ENCODE measurements around the gene HCRT.

HCRT gene

DNA sequence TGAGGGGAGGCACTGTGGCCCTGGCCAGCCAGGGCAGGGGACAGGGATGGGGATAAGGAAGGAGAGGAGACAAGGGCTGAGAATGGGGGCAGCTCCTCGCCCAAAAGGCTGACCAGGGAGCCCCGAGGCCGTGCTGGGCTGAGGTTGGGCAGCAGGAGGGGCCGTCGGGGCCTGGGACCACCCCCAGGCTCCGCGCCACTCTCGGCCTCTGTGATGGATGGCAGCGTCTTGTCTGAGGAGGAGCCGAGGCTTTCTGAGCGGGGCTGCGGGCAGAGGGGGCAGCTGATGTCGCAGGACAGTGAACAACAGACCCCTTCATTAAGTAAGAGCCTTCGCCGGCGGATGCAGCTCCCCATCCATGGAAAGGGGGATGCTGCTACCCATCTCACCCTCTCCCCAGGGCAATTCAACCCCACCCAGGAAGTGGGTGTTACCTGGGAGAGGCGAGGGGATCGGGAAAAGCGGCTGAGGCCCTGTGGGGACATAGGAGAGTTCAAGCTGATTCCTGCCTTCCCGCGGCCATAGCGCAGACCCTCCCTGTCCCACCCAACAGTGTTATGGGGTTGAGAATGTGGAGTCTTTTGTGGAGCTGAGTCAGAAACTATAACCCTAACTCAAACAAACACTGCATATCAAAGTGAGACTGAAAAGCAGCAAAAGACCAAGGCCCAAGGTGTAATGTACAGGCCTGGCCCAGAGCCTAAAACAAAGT lies 21.4 kb downstream of the HCRT start:
- TF ChIP-seq NFIC (IDR thresholded peaks at IDR 0.05): no peak
- TF ChIP-seq CEBPB (IDR thresholded peaks at IDR 0.05): no peak
- no peak for TF ChIP-seq EGR1 (IDR thresholded peaks at IDR 0.05)
- TF ChIP-seq, protein P1, sequence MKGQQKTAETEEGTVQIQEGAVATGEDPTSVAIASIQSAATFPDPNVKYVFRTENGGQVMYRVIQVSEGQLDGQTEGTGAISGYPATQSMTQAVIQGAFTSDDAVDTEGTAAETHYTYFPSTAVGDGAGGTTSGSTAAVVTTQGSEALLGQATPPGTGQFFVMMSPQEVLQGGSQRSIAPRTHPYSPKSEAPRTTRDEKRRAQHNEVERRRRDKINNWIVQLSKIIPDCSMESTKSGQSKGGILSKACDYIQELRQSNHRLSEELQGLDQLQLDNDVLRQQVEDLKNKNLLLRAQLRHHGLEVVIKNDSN (IDR thresholded peaks at IDR 0.05): no peak
- TF ChIP-seq TAF1 (IDR thresholded peaks at IDR 0.05; ENCODE audit: low read depth): no peak
- TF ChIP-seq YY1 (IDR thresholded peaks at IDR 0.05; ENCODE audit: low read depth): no peak
- no peak for TF ChIP-seq EP300 (IDR thresholded peaks at IDR 0.05; ENCODE audit: borderline replicate concordance)
- no peak for TF ChIP-seq TEAD4 (IDR thresholded peaks at IDR 0.05)
- no peak for TF ChIP-seq TCF12 (IDR thresholded peaks at IDR 0.05; ENCODE audit: low read depth)
- TF ChIP-seq ZBTB7A (IDR thresholded peaks at IDR 0.05; ENCODE audit: low read depth): no peak
- no peak for TF ChIP-seq FOXM1 (IDR thresholded peaks at IDR 0.05; ENCODE audit: borderline replicate concordance, low read depth)
- TF ChIP-seq, protein P2, sequence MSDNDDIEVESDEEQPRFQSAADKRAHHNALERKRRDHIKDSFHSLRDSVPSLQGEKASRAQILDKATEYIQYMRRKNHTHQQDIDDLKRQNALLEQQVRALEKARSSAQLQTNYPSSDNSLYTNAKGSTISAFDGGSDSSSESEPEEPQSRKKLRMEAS (IDR thresholded peaks at IDR 0.05): no peak
- TF ChIP-seq, protein P3, sequence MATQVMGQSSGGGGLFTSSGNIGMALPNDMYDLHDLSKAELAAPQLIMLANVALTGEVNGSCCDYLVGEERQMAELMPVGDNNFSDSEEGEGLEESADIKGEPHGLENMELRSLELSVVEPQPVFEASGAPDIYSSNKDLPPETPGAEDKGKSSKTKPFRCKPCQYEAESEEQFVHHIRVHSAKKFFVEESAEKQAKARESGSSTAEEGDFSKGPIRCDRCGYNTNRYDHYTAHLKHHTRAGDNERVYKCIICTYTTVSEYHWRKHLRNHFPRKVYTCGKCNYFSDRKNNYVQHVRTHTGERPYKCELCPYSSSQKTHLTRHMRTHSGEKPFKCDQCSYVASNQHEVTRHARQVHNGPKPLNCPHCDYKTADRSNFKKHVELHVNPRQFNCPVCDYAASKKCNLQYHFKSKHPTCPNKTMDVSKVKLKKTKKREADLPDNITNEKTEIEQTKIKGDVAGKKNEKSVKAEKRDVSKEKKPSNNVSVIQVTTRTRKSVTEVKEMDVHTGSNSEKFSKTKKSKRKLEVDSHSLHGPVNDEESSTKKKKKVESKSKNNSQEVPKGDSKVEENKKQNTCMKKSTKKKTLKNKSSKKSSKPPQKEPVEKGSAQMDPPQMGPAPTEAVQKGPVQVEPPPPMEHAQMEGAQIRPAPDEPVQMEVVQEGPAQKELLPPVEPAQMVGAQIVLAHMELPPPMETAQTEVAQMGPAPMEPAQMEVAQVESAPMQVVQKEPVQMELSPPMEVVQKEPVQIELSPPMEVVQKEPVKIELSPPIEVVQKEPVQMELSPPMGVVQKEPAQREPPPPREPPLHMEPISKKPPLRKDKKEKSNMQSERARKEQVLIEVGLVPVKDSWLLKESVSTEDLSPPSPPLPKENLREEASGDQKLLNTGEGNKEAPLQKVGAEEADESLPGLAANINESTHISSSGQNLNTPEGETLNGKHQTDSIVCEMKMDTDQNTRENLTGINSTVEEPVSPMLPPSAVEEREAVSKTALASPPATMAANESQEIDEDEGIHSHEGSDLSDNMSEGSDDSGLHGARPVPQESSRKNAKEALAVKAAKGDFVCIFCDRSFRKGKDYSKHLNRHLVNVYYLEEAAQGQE (IDR thresholded peaks at IDR 0.05; ENCODE audit: low read depth): no peak
- TF ChIP-seq RAD21 (IDR thresholded peaks at IDR 0.05; ENCODE audit: low read depth): no peak
- TF ChIP-seq CREB1 (IDR thresholded peaks at IDR 0.05; ENCODE audit: low read depth): no peak

DNA sequence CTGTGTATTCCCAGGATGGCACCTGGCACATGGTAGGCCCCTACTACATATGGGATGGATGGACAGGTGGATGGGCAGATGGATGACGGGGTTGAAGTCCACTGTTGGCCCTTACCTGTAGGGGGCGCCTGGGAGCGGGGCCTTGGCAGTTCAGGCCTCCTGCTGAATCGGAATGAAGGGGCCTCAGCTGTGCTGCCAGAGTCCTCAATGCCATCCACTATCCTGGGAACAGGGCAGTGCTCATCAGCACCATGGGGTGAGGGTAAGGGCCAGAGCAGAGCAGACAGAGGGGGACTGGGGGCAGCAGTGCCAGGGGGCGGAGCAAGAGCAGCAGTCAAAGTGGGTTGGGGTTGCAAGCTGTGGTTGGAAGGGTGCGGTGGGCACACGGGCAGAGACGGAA lies 22.1 kb downstream of the HCRT start:
- TF ChIP-seq, protein P3 (IDR thresholded peaks at IDR 0.05; ENCODE audit: low read depth): no peak
- peak; percentile 38 for TF ChIP-seq RAD21 (IDR thresholded peaks at IDR 0.05; ENCODE audit: low read depth)

DNA sequence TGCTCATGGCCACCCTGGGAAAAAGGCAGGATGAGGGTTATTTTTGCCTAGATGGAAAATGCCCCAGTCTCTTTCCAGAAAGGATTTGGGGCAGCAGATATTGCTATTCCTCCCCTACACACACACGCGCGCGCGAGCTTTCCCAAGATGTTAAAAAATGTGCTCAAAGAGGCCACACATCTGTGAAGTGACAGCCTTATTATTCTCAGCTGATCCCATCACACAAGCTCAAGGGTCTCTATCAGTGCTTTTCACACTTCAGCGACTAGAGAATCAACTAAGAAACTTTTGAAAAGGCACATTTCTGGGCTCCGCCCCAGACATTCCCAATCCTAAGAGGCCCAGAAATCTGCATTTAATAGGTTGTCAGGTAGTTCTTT lies 24.7 kb downstream of the HCRT start:
- TF ChIP-seq, protein P3 (IDR thresholded peaks at IDR 0.05; ENCODE audit: low read depth): no peak
- TF ChIP-seq EP300 (IDR thresholded peaks at IDR 0.05; ENCODE audit: borderline replicate concordance): no peak
- TF ChIP-seq TCF12 (IDR thresholded peaks at IDR 0.05; ENCODE audit: low read depth): no peak
- TF ChIP-seq CREB1 (IDR thresholded peaks at IDR 0.05; ENCODE audit: low read depth): no peak

DNA sequence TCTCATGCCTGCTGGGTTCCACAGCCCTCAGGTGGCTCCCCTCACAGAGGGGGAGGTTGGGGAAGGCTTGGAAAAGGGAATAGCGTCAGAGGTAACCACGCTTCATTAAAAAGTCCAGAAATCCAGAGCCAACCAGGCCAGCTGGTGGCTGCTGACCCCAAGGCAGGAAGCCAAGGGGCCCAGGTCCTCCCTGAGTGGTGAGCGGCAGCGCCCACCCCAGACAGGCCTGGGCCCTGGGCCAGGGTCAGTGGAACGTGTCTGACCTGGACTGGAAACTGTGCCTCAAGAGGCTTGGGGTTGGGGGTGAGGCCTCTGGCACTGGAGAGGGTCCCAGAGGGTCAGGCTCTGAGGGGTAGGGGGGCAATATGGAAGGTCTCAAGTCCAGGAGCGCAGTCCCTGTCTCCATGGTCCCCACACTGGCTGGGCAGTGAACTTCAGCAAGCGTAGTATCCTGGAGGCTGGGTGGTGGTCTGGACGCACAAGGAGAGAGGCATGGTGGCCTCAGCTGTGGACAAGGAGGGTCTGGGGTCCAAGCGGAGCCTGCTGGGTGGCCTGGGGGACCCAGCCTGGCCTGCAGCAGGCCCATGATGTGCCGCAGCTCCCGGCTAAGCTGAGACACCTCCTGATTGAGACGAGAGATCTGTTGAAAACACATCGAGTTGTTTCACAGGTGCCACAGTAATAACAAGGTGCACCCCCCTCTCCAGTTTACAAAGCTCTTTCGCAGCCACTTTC lies 25.3 kb downstream of the HCRT start:
- TF ChIP-seq TEAD4 (IDR thresholded peaks at IDR 0.05) (no peak), YY1 (IDR thresholded peaks at IDR 0.05; ENCODE audit: low read depth) (no peak), NFIC (IDR thresholded peaks at IDR 0.05) (no peak), CEBPB (IDR thresholded peaks at IDR 0.05) (no peak), ZBTB7A (IDR thresholded peaks at IDR 0.05; ENCODE audit: low read depth) (no peak), TCF12 (IDR thresholded peaks at IDR 0.05; ENCODE audit: low read depth) (no peak), TAF1 (IDR thresholded peaks at IDR 0.05; ENCODE audit: low read depth) (no peak), RAD21 (IDR thresholded peaks at IDR 0.05; ENCODE audit: low read depth) (no peak), CREB1 (IDR thresholded peaks at IDR 0.05; ENCODE audit: low read depth) (no peak), EGR1 (IDR thresholded peaks at IDR 0.05) (no peak), FOXM1 (IDR thresholded peaks at IDR 0.05; ENCODE audit: borderline replicate concordance, low read depth) (no peak)
- TF ChIP-seq, protein P3 (IDR thresholded peaks at IDR 0.05; ENCODE audit: low read depth): no peak
- TF ChIP-seq, protein P2 (IDR thresholded peaks at IDR 0.05): no peak
- TF ChIP-seq, protein P1 (IDR thresholded peaks at IDR 0.05): no peak

Data from Ishikawa (cell line).